Neuronal stem cell (in vitro differentiated cells): ENCODE data around the gene DDHD1.

Source experiments
- DNase-seq: peaks from one replicate; pipeline ENCODE4 v3.0.0-alpha.2; 2013; ENCODE audit warnings: low spot score
- H2AFZ ChIP-seq: one replicate; pipeline ENCODE4 v1.6.1; 2013; ENCODE audit warnings: mild to moderate bottlenecking, low read length, inconsistent platforms
- H2AK5ac ChIP-seq: 2 replicates; pipeline ENCODE4 v1.6.1; 2013; ENCODE audit warnings: low read depth, mild to moderate bottlenecking, inconsistent platforms, low read length, moderate library complexity, mixed read lengths
- H2BK120ac ChIP-seq: 2 replicates; pipeline ENCODE4 v1.6.1; 2013; ENCODE audit warnings: low read depth, mild to moderate bottlenecking, inconsistent platforms, low read length, moderate library complexity, mixed read lengths
- H2BK12ac ChIP-seq: one replicate; pipeline ENCODE4 v1.6.1; 2013; ENCODE audit warnings: low read length, inconsistent platforms
- H2BK15ac ChIP-seq: 2 replicates; pipeline ENCODE4 v1.6.1; 2013; ENCODE audit warnings: mild to moderate bottlenecking, low read length, inconsistent platforms, mixed read lengths
- H2BK5ac ChIP-seq: one replicate; pipeline ENCODE4 v1.6.1; 2013; ENCODE audit warnings: inconsistent platforms, mild to moderate bottlenecking, low read length, moderate library complexity
- H3K14ac ChIP-seq: one replicate; pipeline ENCODE4 v1.6.1; 2013; ENCODE audit warnings: low read length, inconsistent platforms
- H3K18ac ChIP-seq: 2 replicates; pipeline ENCODE4 v1.6.1; 2013; ENCODE audit warnings: low read length, inconsistent platforms
- H3K23ac ChIP-seq: 2 replicates; pipeline ENCODE4 v1.6.1; 2013; ENCODE audit warnings: low read depth, mild to moderate bottlenecking, mixed read lengths, low read length, inconsistent platforms; ENCODE audit not compliant: poor library complexity
- H3K27ac ChIP-seq: replicated peaks from 3 replicates; pipeline ENCODE4 v1.5.1; 2013; ENCODE audit warnings: low read length, inconsistent platforms
- H3K27me3 ChIP-seq, 3 experiments: 2 replicates each; pipeline ENCODE4 v1.6.1; 2013; ENCODE audit warnings: low read length in 3 of 3, mild to moderate bottlenecking in 2 of 3, inconsistent platforms in 1 of 3, low read depth in 1 of 3, mixed read lengths in 1 of 3, moderate library complexity in 1 of 3; ENCODE audit not compliant: control insufficient read depth in 3 of 3, insufficient read depth in 3 of 3
- H3K36me3 ChIP-seq, 2 donors: replicated peaks in 1 of 2; 2 replicates each; pipeline ENCODE4 v1.6.1; 2013; ENCODE audit warnings: low read length in 2 of 2; ENCODE audit not compliant: control insufficient read depth in 2 of 2, insufficient read depth in 2 of 2
- H3K4ac ChIP-seq: 2 replicates; pipeline ENCODE4 v1.6.1; 2013; ENCODE audit warnings: inconsistent platforms, mild to moderate bottlenecking, low read length, moderate library complexity
- H3K4me1 ChIP-seq, 2 donors: 1 replicate in 1 of 2; 2 replicates in 1 of 2; pipeline ENCODE4 v1.6.1; 2013; ENCODE audit warnings: low read length in 2 of 2, low read depth in 1 of 2; ENCODE audit not compliant: control insufficient read depth in 2 of 2, insufficient read depth in 1 of 2
- H3K4me2 ChIP-seq: one replicate; pipeline ENCODE4 v1.6.1; 2013; ENCODE audit warnings: mild to moderate bottlenecking, low read length, inconsistent platforms; ENCODE audit not compliant: insufficient read depth, poor library complexity, severe bottlenecking
- H3K4me3 ChIP-seq, 2 donors: 2 replicates each; pipeline ENCODE4 v1.5.1; 2013; ENCODE audit warnings: low read length in 2 of 2, mild to moderate bottlenecking in 2 of 2, inconsistent platforms in 1 of 2, moderate library complexity in 1 of 2
- H3K79me1 ChIP-seq: one replicate; pipeline ENCODE4 v1.6.1; 2013; ENCODE audit warnings: low read depth, mild to moderate bottlenecking, inconsistent platforms, low read length, moderate library complexity
- H3K9ac ChIP-seq: one replicate; pipeline ENCODE4 v1.6.1; 2013; ENCODE audit warnings: mild to moderate bottlenecking, low read depth, low read length, inconsistent platforms; ENCODE audit not compliant: poor library complexity
- H3K9me3 ChIP-seq, 2 donors: replicated peaks in 1 of 2; 2 replicates each; pipeline versions ENCODE3 to v1.6.1; 2013; ENCODE audit warnings: low read length in 2 of 2, mild to moderate bottlenecking in 2 of 2, inconsistent platforms in 1 of 2, low read depth in 1 of 2, mixed read lengths in 1 of 2, moderate library complexity in 1 of 2; ENCODE audit not compliant: control insufficient read depth in 2 of 2, insufficient read depth in 1 of 2
- H4K8ac ChIP-seq: one replicate; pipeline ENCODE4 v1.6.1; 2013; ENCODE audit warnings: low read depth, mild to moderate bottlenecking, inconsistent platforms, low read length, moderate library complexity
- H4K91ac ChIP-seq: one replicate; pipeline ENCODE4 v1.6.1; 2013; ENCODE audit warnings: low read length, low read depth, mild to moderate bottlenecking, inconsistent platforms; ENCODE audit not compliant: poor library complexity
- WGBS, 2 donors: extraction: QIAGEN DNeasy Blood & Tissue Kit; methylation state at CpG; one replicate each; pipeline ENCODE4 v1.1.7; 2013; ENCODE audit warnings: missing lambda C conversion rate in 2 of 2, mixed read lengths in 1 of 2; ENCODE audit not compliant: insufficient read length in 2 of 2, insufficient replicate concordance in 1 of 2; ENCODE audit errors: extremely low coverage in 2 of 2; 5-methylcytosine and 5-hydroxymethylcytosine counted together

DDHD1 gene

GRCh38 chr14:53161758-53162435, 8.8 kb upstream of the DDHD1 start:
- no peak overlapping the region for H2BK12ac ChIP-seq
- H2AFZ ChIP-seq = no peak overlapping the region
- H2BK120ac ChIP-seq = no peak overlapping the region
- H3K14ac ChIP-seq = no peak overlapping the region
- H3K23ac ChIP-seq = no peak overlapping the region
- WGBS, 2 donors = no CpG with 5 or more reads among the region's 2 CpGs
- no peak for DNase-seq
- H3K9ac ChIP-seq = no peak overlapping the region
- H3K36me3 ChIP-seq = no peaks in the 10 kb centered on the region
- H3K27ac ChIP-seq = no peak overlapping the region
- peaks cover 0 to 4% of the 10 kb centered on the region in 2 donors for H3K9me3 ChIP-seq
- H4K8ac ChIP-seq = no peak overlapping the region
- no peaks in the 10 kb centered on the region for H3K4me1 ChIP-seq
- no peaks in the 10 kb centered on the region for H3K27me3 ChIP-seq
- no peak overlapping the region for H3K4ac ChIP-seq
- H2AK5ac ChIP-seq = no peak overlapping the region
- no peak overlapping the region for H2BK15ac ChIP-seq
- no peak overlapping the region for H3K4me3 ChIP-seq
- H3K4me2 ChIP-seq = no peak overlapping the region
- no peak overlapping the region for H3K18ac ChIP-seq
- no peaks in the 10 kb centered on the region for H3K79me1 ChIP-seq
- H2BK5ac ChIP-seq = no peak overlapping the region
- H4K91ac ChIP-seq = no peak overlapping the region

GRCh38 chr14:53156238-53156637, 3.1 kb upstream of the DDHD1 start:
- Histone ChIP-seq H2BK120ac (no peak overlapping the region), H3K4me1 (peaks cover 0 to 3% of the 10 kb centered on the region in 2 donors), H3K36me3 (no peaks in the 10 kb centered on the region), H2BK12ac (no peak overlapping the region), H3K4ac (no peak overlapping the region), H3K4me3 (no peak overlapping the region), H3K4me2 (no peak overlapping the region), H3K79me1 (peaks cover 6% of the 10 kb centered on the region), H2BK5ac (no peak overlapping the region), H4K91ac (no peak overlapping the region), H3K18ac (no peak overlapping the region), H4K8ac (no peak overlapping the region), H3K14ac (no peak overlapping the region), H3K27me3 (no peaks in the 10 kb centered on the region), H3K9ac (no peak overlapping the region), H2AK5ac (no peak overlapping the region), H3K27ac (no peak overlapping the region), H2BK15ac (no peak overlapping the region), H3K23ac (no peak overlapping the region), H2AFZ (no peak overlapping the region), H3K9me3 (no peaks in the 10 kb centered on the region)
- no peak for DNase-seq
- no CpG with 5 or more reads among the region's 4 CpGs for WGBS, 2 donors

GRCh38 chr14:53153702-53154112, 584 bp upstream of the DDHD1 start:
- no peak overlapping the region for H2BK120ac ChIP-seq
- H3K18ac ChIP-seq = peak overlapping the region; percentile 90
- H3K79me1 ChIP-seq = peaks cover 10% of the 10 kb centered on the region
- H3K14ac ChIP-seq = no peak overlapping the region
- no peak overlapping the region for H3K9ac ChIP-seq
- peaks cover 7 to 9% of the 10 kb centered on the region in 2 donors for H3K4me1 ChIP-seq
- no peak for DNase-seq
- H4K91ac ChIP-seq = no peak overlapping the region
- peak overlapping the region; percentile 60 for H3K23ac ChIP-seq
- H3K9me3 ChIP-seq = no peaks in the 10 kb centered on the region
- H2AFZ ChIP-seq = peak overlapping the region; percentile 94
- no CpG with 5 or more reads among the region's 4 CpGs for WGBS, 2 donors
- H3K4me2 ChIP-seq = peak overlapping the region; percentile 37
- H3K27me3 ChIP-seq = no peaks in the 10 kb centered on the region
- peak overlapping the region; percentile 26 for H3K27ac ChIP-seq
- no peak overlapping the region for H4K8ac ChIP-seq
- no peak overlapping the region for H2BK5ac ChIP-seq
- no peak overlapping the region for H2BK12ac ChIP-seq
- no peaks in the 10 kb centered on the region for H3K36me3 ChIP-seq
- H2BK15ac ChIP-seq = peak overlapping the region; percentile 33
- peak overlapping the region in 1 of 2 donors; percentile 79 for H3K4me3 ChIP-seq
- H3K4ac ChIP-seq = no peak overlapping the region
- no peak overlapping the region for H2AK5ac ChIP-seq

GRCh38 chr14:53152184-53152886, 788 bp downstream of the DDHD1 start:
- peak; percentile 20 for DNase-seq
- H3K4ac ChIP-seq = no peak overlapping the region
- WGBS, 2 donors = no CpG with 5 or more reads among the region's 73 CpGs
- H3K9ac ChIP-seq = peak overlapping the region; percentile 100
- peak overlapping the region; percentile 89 for H3K4me2 ChIP-seq
- H2AK5ac ChIP-seq = peak overlapping the region; percentile 35
- H2AFZ ChIP-seq = peak overlapping the region; percentile 94
- H3K36me3 ChIP-seq = no peaks in the 10 kb centered on the region
- peak overlapping the region; percentile 74 for H3K27ac ChIP-seq
- peak overlapping the region; percentile 99 for H3K23ac ChIP-seq
- peak overlapping the region; percentile 12 for H2BK12ac ChIP-seq
- H3K14ac ChIP-seq = peak overlapping the region; percentile 98
- H3K9me3 ChIP-seq = no peaks in the 10 kb centered on the region
- H2BK15ac ChIP-seq = peak overlapping the region; percentile 81
- H2BK5ac ChIP-seq = peak overlapping the region; percentile 96
- H3K27me3 ChIP-seq = no peaks in the 10 kb centered on the region
- peak overlapping the region; percentile 97 for H3K18ac ChIP-seq
- H3K4me1 ChIP-seq = peaks cover 7 to 9% of the 10 kb centered on the region in 2 donors
- H4K91ac ChIP-seq = peak overlapping the region; percentile 61
- peaks cover 10% of the 10 kb centered on the region for H3K79me1 ChIP-seq
- H2BK120ac ChIP-seq = no peak overlapping the region
- peak overlapping the region; percentile 79 to 96 for H3K4me3 ChIP-seq
- H4K8ac ChIP-seq = peak overlapping the region; percentile 23
